Aorta (tissue), 5 donors: ENCODE measurements around the gene CD320. TPM values are rescaled to one million over a fixed set of nuclear protein-coding genes. Genes with fewer than 3 reads are reported as not detected.
A peak's percentile ranks its signal among the peaks of the same experiment; 100 is the strongest.
"Not testable (repeated sequence)": the region's sequence is repeated elsewhere in the genome, so short reads cannot be mapped to it uniquely, and the experiment has no call there.

Source experiments
- ATAC-seq: fragments of 200-7000 bp; cut with Tn5 transposase; one replicate; pipeline ENCODE4 v1.9.1; 2022; ENCODE audit warnings: moderate library complexity; ENCODE audit not compliant: low FRiP score
- DNase-seq, 2 donors: peaks; one replicate each; pipeline ENCODE4 v3.0.0-alpha.2; 2020
- H3K27ac ChIP-seq, 2 donors: one replicate each; pipeline ENCODE4 v1.5.1; 2013; ENCODE audit warnings: low read length in 2 of 2, mild to moderate bottlenecking in 2 of 2, moderate library complexity in 2 of 2, control low read depth in 1 of 2, inconsistent platforms in 1 of 2, low read depth in 1 of 2
- H3K27me3 ChIP-seq, 2 donors: one replicate each; pipeline ENCODE4 v1.6.1; 2013; ENCODE audit warnings: control low read depth in 1 of 2, low read length in 1 of 2, mild to moderate bottlenecking in 1 of 2, moderate library complexity in 1 of 2; ENCODE audit not compliant: insufficient read depth in 2 of 2, control insufficient read depth in 1 of 2
- H3K36me3 ChIP-seq, 2 donors: one replicate each; pipeline ENCODE4 v1.6.1; 2013; ENCODE audit warnings: control low read depth in 1 of 2, low read length in 1 of 2, mild to moderate bottlenecking in 1 of 2; ENCODE audit not compliant: insufficient read depth in 2 of 2, control insufficient read depth in 1 of 2
- H3K4me1 ChIP-seq, 2 donors: one replicate each; pipeline ENCODE4 v1.6.1; 2013; ENCODE audit warnings: low read length in 2 of 2, control low read depth in 1 of 2, mild to moderate bottlenecking in 1 of 2, moderate library complexity in 1 of 2; ENCODE audit not compliant: insufficient read depth in 2 of 2, control insufficient read depth in 1 of 2
- H3K4me3 ChIP-seq, 2 donors: one replicate each; pipeline ENCODE4 v1.5.1; 2013; ENCODE audit warnings: low read length in 2 of 2, control low read depth in 1 of 2, mild to moderate bottlenecking in 1 of 2
- H3K9me3 ChIP-seq: one replicate; pipeline ENCODE4 v1.6.1; 2013; ENCODE audit warnings: mild to moderate bottlenecking, low read length; ENCODE audit not compliant: control insufficient read depth
- WGBS, 2 donors: extraction: QIAGEN DNeasy Blood & Tissue Kit; methylation state at CpG; one replicate each; pipeline ENCODE4 v1.1.7; 2013; 5-methylcytosine and 5-hydroxymethylcytosine counted together
- intact Hi-C, 2 donors: fragments of 100-400 bp; cut with DNase I; formaldehyde crosslinking; loops; one replicate each; pipeline versions ENCODE4 v1.14.2 to v1.15.0; 2022
- long read RNA-seq, 2 donors: library from polyadenylated mRNA; unstranded; transcript quantifications; one replicate each; pipeline ENCODE4 v2.0.0, GENCODE V29; 2020 to 2021
- polyA plus RNA-seq, 2 donors: library from polyadenylated mRNA; stranded (reverse); fragments of 200-250 nt; gene quantifications; one replicate each; pipeline ENCODE4 v1.2.3, GENCODE V29; 2013
- total RNA-seq, 2 donors: library from RNA; stranded (reverse); fragmentation: NEBNext Ultra II Directional; extraction: Animal tissue kit (Norgen Biotek cat#: 25700); gene quantifications; one replicate each; pipeline ENCODE4 v1.2.1, GENCODE V29; 2021
- donor health status: healthy with polysubstance abuse.
- donor health status: Bipolar disorder and iron deficiency.
- donor health status: DM: no; HTN: no; CAD: no.
- donor health status: DM: no; HTN: no; CAD: no.
- donor health status: DM: yes; HTN: yes; CAD: no.

Gene CD320
- 10 to 100 TPM; 25.5 to 28.0 TPM for total RNA-seq
- 10 to 100 TPM; 17.3 to 42.6 TPM for polyA plus RNA-seq
- long read RNA-seq, donor 1, transcript CD320-201 (5 exons, 1,250 nt) = major isoform, 168 of 177 reads
- long read RNA-seq, donor 1, partial matches to known transcripts = 2 of 177 reads
- long read RNA-seq, donor 1, other reads (novel, unspliced or antisense) = 6 of 177 reads
- long read RNA-seq, donor 2, transcript CD320-201 (5 exons, 1,250 nt) = major isoform, 35 of 36 reads
- long read RNA-seq, donor 2, partial matches to known transcripts = 1 of 36 reads
- long read RNA-seq, donor 2, other reads (novel, unspliced or antisense) = 0 of 36 reads

GRCh38 chr19:8307965-8308866, at the start of gene CD320:
Gene CD320 (minus strand): TSS chr19:8308358. CDS start chr19:8308290, 68 bp downstream.
- Histone ChIP-seq H3K9me3 (no peaks in the 10 kb centered on the region), H3K4me3 (peak within 1 kb of the TSS; percentile 9 to 34), H3K36me3 (no peaks in the 10 kb centered on the region), H3K4me1 (no peaks in the 10 kb centered on the region), H3K27me3 (no peaks in the 10 kb centered on the region), H3K27ac (peak within 1 kb of the TSS in 1 of 2 donors; percentile 6)
- WGBS, 2 donors = 1% methylated on average over 57 to 63 of the region's 63 CpGs
- ATAC-seq (peak; percentile 96), DNase-seq (peak; percentile 93 to 97)
- intact Hi-C loops = no loop called here

- peaks cover 1% of the 10 kb centered on the region for H3K9me3 ChIP-seq
- no peak overlapping the region for H3K27ac ChIP-seq
- intact Hi-C loops = loop anchor here in 1 of 2 donors (10.0 kb wide), 1 partner anchor 218 kb away; the partner anchor contains the start of gene MYO1F
- H3K36me3 ChIP-seq = no peaks in the 10 kb centered on the region
- ATAC-seq (no peak), DNase-seq (no peak)
- H3K4me3 ChIP-seq = no peak overlapping the region
- H3K4me1 ChIP-seq = no peaks in the 10 kb centered on the region
- WGBS, 2 donors = 76 to 80% methylated on average over 4 of the region's 4 CpGs
- no peaks in the 10 kb centered on the region for H3K27me3 ChIP-seq
These were observed 48.9 kb upstream of the CD320 start for GRCh38 chr19:8357007-8357521.

GRCh38 chr19:8355631-8356402, 47.7 kb upstream of the CD320 start:
- Histone ChIP-seq H3K4me1 (no peaks in the 10 kb centered on the region), H3K4me3 (no peak overlapping the region), H3K27ac (peak overlapping the region in 1 of 2 donors; percentile 3), H3K9me3 (peaks cover 1% of the 10 kb centered on the region), H3K36me3 (no peaks in the 10 kb centered on the region), H3K27me3 (no peaks in the 10 kb centered on the region)
- 63 to 67% methylated on average over 6 of the region's 6 CpGs for WGBS, 2 donors
- peak; percentile 80 to 83 for DNase-seq
- peak; percentile 73 for ATAC-seq
- intact Hi-C loops = loop anchor here (2.0 to 10.0 kb wide), 3 partner anchors 37 to 219 kb away; partner anchors contain the start of gene MYO1F (in 1 of the 2)

- WGBS, 2 donors = 46 to 53% methylated on average over 5 of the region's 5 CpGs
- H3K27me3 ChIP-seq, DNase-seq, ATAC-seq, H3K9me3 ChIP-seq, H3K4me1 ChIP-seq, H3K36me3 ChIP-seq, H3K27ac ChIP-seq, H3K4me3 ChIP-seq: not testable (repeated sequence)
- intact Hi-C loops = loop anchor here (2.0 to 10.0 kb wide), 3 partner anchors 154 to 222 kb away; partner anchors contain the start of gene MYO1F (in 1 of the 2)
These were observed 44.7 kb upstream of the CD320 start for GRCh38 chr19:8352845-8353244.

DNA sequence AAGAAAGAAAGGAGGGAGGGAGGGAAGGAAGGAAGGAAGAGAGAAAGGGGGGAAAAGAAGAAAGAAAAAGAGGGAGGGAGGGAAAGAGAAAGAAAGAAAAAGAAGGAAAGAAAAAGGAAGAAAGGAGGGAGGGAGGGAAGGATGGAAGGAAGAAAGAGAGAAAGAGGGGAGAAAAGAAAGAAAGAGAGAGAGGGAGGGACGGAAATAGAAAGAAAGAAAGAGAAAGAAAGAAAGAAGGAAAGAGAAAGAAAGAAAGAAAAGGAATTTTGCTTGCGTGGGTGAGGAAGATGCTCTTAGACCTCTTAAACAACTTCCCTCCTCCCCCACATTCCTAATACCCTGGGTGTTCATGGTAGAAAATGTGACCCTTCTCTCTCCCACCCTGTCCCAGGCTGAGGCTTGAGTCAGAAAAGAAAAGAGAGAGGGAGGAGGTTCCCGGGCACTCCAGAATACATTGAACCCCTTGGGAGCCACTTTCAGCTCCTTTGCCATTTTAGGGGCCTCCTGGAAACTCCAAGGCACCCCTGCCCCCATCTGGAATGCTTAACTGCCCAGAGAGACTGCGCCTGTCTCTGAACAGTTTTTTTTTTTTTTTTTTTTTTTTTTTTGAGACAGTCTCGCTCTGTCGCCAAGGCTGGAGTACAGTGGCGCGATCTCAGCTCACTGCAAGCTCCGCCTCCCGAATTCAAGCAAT, 44.1 kb upstream of the CD320 start:
- Histone ChIP-seq H3K9me3 (peaks cover 1% of the 10 kb centered on the region), H3K27me3 (no peaks in the 10 kb centered on the region), H3K27ac (no peak overlapping the region), H3K36me3 (no peaks in the 10 kb centered on the region), H3K4me3 (peak overlapping the region in 1 of 2 donors; percentile 26), H3K4me1 (no peaks in the 10 kb centered on the region)
- intact Hi-C loops = loop anchor here (2.0 to 10.0 kb wide), 3 partner anchors 155 to 223 kb away; partner anchors contain the start of gene MYO1F (in 1 of the 2)
- WGBS, 2 donors = 5 to 8% methylated on average over 10 of the region's 10 CpGs
- ATAC-seq (peak; percentile 51), DNase-seq (peak in 1 of 2 donors; percentile 54)

GRCh38 chr19:8349629-8350372, 41.6 kb upstream of the CD320 start:
- not testable (repeated sequence) for ATAC-seq, H3K27me3 ChIP-seq, H3K9me3 ChIP-seq, H3K4me3 ChIP-seq, H3K36me3 ChIP-seq, DNase-seq, H3K27ac ChIP-seq, H3K4me1 ChIP-seq
- 54 to 65% methylated on average over 8 of the region's 8 CpGs for WGBS, 2 donors
- intact Hi-C loops = loop anchor here (5.0 to 10.0 kb wide), 2 partner anchors 158 to 225 kb away; partner anchors contain the start of gene MYO1F (in 1 of the 2)

DNA sequence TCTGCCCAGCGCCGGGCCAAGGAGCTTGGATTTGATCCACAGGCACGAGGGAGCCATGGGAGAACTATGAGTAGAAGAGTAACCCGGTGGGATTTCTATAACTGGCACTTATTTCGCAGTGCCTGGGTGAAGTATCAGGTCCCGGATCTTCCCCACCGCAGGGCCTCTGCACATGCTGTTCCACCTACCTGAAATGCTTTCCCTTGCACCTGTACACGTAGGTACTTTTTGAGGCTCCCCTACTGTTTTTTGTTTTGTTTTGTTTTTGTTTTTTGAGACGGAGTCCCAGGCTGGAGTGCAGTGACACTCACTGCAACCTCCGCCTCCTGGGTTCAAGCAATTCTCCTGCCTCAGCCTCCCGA, 35.3 kb upstream of the CD320 start:
- DNase-seq = no peak
- WGBS, 2 donors = 35 to 42% methylated on average over 11 of the region's 11 CpGs

More for the DNA sequence above, 35.3 kb upstream of the CD320 start:
- Histone ChIP-seq H3K36me3 (no peaks in the 10 kb centered on the region), H3K27me3 (no peaks in the 10 kb centered on the region), H3K4me3 (no peak overlapping the region), H3K27ac (no peak overlapping the region), H3K4me1 (no peaks in the 10 kb centered on the region), H3K9me3 (no peaks in the 10 kb centered on the region)
- ATAC-seq = no peak
- intact Hi-C loops = no loop called here
